Skin epidermis (tissue), 12 donors: Measurements from ENCODE around the gene CCDC8.
"Not testable (repeated sequence)": the region's sequence is repeated elsewhere in the genome, so short reads cannot be mapped to it uniquely, and the experiment has no call there.

Experiments
- H3K27ac ChIP-seq, 21 experiments: fragments of 200-600 bp; sonication (generic) in 11 of 21; one replicate each; pipeline ENCODE4 v1.5.0; 2020; ENCODE audit warnings: mild to moderate bottlenecking in 3 of 21, inconsistent platforms in 2 of 21, moderate library complexity in 2 of 21
- H3K4me3 ChIP-seq, 7 experiments: fragments of 200-600 bp; sonication (generic) in 2 of 7; one replicate each; pipeline ENCODE4 v1.5.0; 2020; ENCODE audit warnings: inconsistent platforms in 2 of 7, mild to moderate bottlenecking in 2 of 7, moderate library complexity in 1 of 7

CCDC8 gene

GRCh38 chr19:46386996-46387712, 26.2 kb downstream of the CCDC8 start:
- Histone ChIP-seq H3K27ac (no peak overlapping the region), H3K4me3 (no peak overlapping the region)

- peak overlapping the region in 1 of 21 experiments; percentile 4 for H3K27ac ChIP-seq
- H3K4me3 ChIP-seq = no peak overlapping the region
Observed at GRCh38 chr19:46386151-46386550, 27.2 kb downstream of the CCDC8 start.

GRCh38 chr19:46385636-46386035, 27.7 kb downstream of the CCDC8 start:
- Histone ChIP-seq H3K4me3 (no peak overlapping the region), H3K27ac (no peak overlapping the region)

GRCh38 chr19:46384396-46384795, 29.0 kb downstream of the CCDC8 start:
- H3K27ac ChIP-seq = no peak overlapping the region
- no peak overlapping the region for H3K4me3 ChIP-seq

- no peak overlapping the region for H3K4me3 ChIP-seq
- H3K27ac ChIP-seq = no peak overlapping the region
Observed at GRCh38 chr19:46383846-46384245, 29.5 kb downstream of the CCDC8 start.

GRCh38 chr19:46383171-46383815, 30.1 kb downstream of the CCDC8 start:
- Histone ChIP-seq H3K27ac (no peak overlapping the region), H3K4me3 (no peak overlapping the region)

GRCh38 chr19:46381756-46382345, 31.5 kb downstream of the CCDC8 start:
- Histone ChIP-seq H3K4me3 (no peak overlapping the region), H3K27ac (no peak overlapping the region)

GRCh38 chr19:46381346-46381745, 32.0 kb downstream of the CCDC8 start:
- no peak overlapping the region for H3K4me3 ChIP-seq
- no peak overlapping the region for H3K27ac ChIP-seq

GRCh38 chr19:46380690-46381089, 32.7 kb downstream of the CCDC8 start:
- Histone ChIP-seq H3K4me3 (no peak overlapping the region), H3K27ac (no peak overlapping the region)

GRCh38 chr19:46378268-46378667, 35.1 kb downstream of the CCDC8 start:
- peak overlapping the region in 7 of 21 experiments; percentile 7 to 85 (median 66) for H3K27ac ChIP-seq
- H3K4me3 ChIP-seq = no peak overlapping the region

GRCh38 chr19:46376241-46377153, 36.9 kb downstream of the CCDC8 start:
- H3K4me3 ChIP-seq = no peak overlapping the region
- peak overlapping the region in 10 of 21 experiments; percentile 1 to 85 (median 34) for H3K27ac ChIP-seq

GRCh38 chr19:46375476-46376067, 37.8 kb downstream of the CCDC8 start:
- not testable (repeated sequence) for H3K4me3 ChIP-seq, H3K27ac ChIP-seq

GRCh38 chr19:46374536-46375475, 38.6 kb downstream of the CCDC8 start:
- Histone ChIP-seq H3K27ac (peak overlapping the region in 12 of 21 experiments; percentile 36 to 84 (median 79)), H3K4me3 (no peak overlapping the region)

GRCh38 chr19:46373491-46374359, 39.6 kb downstream of the CCDC8 start:
- H3K27ac ChIP-seq = peak overlapping the region in 20 of 21 experiments; percentile 36 to 84 (median 76)
- no peak overlapping the region for H3K4me3 ChIP-seq

- H3K4me3 ChIP-seq = no peak overlapping the region
- peak overlapping the region in 20 of 21 experiments; percentile 36 to 84 (median 76) for H3K27ac ChIP-seq
Observed at GRCh38 chr19:46372901-46373490, 40.4 kb downstream of the CCDC8 start.

- Histone ChIP-seq H3K27ac (peak overlapping the region in 7 of 21 experiments; percentile 15 to 84 (median 56)), H3K4me3 (no peak overlapping the region)
Observed at GRCh38 chr19:46371371-46371901, 41.9 kb downstream of the CCDC8 start.

- Histone ChIP-seq H3K27ac (no peak overlapping the region), H3K4me3 (no peak overlapping the region)
Observed at GRCh38 chr19:46369817-46370216, 43.5 kb downstream of the CCDC8 start.
